GM19023 (cell line): Measurements from ENCODE around the gene ANO1.

Experiments used
- ATAC-seq: cut with Tn5 transposase; IDR thresholded peaks from one replicate; pipeline ENCODE4 v1.9.1; 2021; ENCODE audit warnings: mild to moderate bottlenecking, moderate library complexity; ENCODE audit not compliant: unreplicated experiment

Gene ANO1

DNA sequence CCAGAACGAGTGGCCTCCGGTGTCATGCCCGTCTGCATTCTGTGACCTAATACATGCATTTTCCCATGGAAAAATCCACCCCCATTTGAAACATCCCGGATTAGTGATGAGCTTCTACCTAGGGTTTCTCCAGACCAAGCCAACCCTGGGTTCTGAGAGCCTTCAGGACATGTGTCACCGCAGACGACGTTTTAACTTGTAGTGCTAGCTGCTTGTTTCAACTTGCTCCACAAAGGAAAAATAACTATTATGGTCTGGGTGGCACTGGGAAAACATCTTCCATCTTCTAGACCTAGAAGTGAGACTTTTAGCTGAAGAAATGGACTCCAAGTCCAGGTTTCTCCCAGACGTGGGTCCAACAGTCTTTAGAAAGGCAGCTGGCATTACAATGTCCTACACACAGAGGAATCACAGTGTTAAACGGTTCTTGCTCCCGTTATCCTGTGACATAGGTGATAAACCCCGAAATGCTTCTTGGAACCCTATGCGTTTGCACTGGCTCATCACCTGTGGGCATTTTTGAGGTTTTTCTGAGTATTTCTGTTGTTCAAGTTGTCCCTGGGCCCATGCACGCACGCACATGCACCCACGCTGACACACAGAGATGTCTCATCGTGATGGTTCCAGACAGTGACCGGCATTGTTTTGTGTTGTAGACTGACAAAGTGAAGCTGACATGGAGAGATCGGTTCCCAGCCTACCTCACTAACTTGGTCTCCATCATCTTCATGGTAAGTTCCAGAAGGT is 78.3 kb downstream of the ANO1 start:
- ATAC-seq, result no peak

DNA sequence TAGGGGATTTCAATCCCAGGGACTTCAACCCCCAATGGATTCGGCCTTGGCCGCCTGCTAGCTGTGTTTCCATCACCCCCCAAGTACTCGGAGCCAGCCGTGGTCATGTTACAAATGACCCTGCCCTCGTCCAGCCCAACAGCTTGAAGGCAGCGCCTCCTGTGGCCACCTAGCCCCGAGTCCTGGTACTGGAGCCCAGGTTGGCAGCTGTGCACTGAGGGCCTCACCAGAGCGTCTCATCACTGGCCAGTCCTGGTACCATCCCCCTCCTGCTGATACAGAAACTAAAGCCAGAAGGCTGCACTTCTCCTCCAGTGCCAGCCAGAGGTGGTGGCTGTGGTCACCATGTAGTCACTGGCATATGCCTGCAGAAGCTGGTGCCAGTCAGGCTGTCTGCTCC is 80.1 kb downstream of the ANO1 start:
- no peak for ATAC-seq

DNA sequence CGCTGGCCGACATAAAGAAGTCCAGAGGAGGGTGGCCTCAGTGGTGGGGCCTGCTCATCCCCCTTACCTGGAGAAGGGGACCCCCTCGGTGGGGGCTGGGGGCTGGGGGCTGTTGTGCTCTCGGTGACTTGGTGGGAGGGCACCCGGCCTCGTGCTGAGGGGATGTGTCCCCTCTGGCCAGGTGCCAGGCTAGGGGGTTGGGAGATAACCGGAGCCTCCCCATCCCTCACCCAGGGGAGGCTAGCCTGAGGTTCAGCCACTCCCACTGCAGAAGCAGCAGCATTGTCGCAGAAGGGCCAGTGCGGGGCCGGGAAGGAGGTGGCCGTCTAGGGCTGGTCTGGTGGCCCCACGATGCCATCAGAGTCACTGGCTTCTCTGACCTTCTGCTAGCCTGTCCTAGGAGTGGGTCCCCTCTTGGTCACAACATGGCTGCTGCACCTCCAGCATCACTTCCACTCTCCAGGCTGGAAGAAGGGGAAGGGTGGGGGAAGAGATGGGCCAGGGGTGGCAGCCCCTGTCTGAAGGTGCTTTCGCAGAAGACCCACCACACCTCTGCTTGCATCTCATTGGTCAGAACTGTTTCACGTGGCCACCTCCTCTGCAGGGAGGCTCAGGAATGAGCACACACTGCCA is 80.8 kb downstream of the ANO1 start:
- ATAC-seq, result no peak

DNA sequence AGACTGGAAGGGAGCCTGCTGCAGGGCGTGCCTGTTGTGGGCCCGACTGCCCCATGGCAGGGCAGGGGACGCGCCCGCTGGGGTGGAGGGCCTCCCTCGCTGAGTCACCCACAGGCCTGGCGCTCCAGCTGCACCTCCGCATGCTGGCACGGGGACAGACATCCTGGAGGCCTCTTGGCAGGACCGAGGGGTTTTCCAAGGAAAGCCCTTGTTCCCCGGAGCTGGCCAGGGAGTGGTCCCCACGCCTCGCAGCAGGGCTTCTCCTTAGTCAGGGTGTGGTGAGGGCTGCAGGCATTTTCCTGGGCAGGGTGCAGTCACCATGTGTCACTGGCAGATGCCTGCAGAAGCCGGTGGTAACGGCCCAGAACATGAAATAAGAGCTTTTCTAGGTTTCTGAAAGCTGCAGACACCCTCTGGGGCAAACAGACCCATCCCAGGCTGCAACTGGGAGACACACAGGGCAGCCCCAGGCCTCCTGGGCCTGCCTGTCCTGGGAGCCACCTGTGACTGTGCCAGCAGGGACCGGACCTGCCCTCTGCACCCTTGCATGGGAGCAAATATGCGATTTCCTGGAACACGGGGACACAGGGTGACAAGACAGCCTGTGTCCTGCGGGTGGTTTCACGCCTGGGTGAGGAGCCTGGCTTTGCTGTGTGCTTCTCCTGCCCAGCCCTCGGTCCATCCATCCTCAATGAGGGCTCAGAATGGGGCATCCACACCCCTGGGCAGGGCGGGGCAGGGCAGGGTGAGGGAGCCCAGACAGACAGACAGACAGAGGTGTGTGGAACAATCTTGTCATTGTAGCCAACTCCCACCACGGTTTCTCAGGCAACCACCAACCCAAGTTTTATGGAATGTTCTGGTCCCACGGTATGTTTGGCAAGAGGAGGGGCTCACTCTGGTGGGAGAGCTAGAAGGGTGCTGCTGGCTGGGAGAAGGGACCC is 81.8 kb downstream of the ANO1 start:
- no peak for ATAC-seq

DNA sequence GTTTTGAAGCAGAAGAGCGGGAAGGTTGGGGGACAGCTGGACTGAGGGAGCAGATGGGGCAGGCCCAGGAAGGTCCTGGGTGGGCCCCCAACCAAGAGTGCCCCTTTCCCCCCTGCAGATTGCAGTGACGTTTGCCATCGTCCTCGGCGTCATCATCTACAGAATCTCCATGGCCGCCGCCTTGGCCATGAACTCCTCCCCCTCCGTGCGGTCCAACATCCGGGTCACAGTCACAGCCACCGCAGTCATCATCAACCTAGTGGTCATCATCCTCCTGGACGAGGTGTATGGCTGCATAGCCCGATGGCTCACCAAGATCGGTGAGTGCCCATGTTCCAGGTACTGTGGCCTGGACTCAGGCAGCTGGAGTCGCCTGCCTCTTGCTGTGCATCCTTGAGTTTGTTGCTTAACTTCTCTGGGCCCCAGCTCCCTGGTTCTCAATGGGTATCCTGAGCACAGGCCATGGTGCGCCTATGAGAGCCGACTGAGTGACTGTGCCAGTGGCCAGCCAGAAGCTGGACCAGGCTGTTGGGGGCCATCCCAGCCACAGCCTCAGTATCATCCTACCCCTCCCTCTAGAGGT is 83.0 kb downstream of the ANO1 start:
- no peak for ATAC-seq

DNA sequence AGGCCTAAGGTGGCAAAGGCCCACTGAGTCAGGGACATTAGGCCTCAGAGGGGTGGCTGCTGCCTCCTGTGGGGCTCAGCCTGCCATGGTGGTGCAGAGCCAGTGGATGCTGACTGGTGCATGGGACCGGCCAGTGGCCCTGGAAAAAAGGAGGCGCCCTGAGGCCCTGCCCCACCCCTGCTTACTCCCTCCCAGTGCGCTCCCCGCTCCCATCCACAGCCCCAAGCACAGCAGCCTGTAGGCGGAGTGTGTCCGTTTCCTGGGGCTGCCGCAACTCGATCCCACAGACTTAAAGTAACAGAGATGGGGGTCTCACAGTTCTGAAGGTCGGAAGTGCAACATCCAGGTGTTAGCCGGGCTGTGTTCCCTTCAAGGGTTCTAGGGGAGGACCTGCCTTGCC is 86.6 kb downstream of the ANO1 start:
- ATAC-seq, result no peak

DNA sequence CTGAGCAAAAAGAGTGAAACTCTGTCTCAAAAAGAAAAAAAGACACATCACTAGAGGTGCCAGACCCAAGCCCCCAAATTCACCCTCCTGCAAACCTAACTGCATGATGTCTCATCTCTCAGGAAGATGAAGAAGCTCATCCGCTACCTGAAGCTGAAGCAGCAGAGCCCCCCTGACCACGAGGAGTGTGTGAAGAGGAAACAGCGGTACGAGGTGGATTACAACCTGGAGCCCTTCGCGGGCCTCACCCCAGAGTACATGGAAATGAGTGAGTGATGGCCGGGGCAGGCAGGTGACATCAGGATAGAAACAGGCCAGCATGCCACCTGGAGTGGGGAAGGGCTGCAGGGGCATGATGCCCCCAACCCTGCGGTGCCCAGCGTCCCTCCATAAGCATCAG is 89.0 kb downstream of the ANO1 start:
- ATAC-seq, result no peak

DNA sequence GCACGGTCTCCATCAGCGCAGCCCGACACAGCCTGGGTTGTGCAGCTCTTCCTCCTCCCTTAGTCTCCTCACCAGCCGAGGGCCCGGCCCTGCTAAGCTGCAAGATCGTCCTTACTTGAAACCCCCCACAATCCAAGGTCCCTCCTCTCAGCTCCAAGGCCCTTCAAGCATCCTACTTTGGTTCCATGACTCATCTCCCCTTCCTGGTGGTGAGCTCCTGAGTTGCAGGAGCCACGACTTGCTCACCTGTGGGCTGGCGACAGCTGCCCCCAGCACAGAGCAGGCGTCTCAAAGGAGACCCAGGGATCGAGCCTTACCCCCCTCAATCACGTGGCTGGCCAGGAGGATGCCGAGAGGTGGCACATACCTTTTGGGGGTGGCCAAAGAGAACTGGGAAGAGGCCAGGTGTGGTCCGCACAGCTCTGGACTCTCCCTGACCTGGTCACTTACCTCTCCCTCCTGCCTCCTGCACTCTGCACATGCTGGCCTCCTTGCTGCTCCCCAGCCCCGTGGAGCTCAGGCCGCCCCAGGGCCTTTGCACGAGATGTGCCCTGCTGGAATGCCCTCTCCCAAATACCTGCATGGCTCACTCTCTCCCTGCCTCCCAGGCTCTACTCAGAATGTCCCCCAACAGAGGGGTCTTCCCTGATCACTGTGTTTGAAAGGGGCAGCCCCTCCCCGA is 89.7 kb downstream of the ANO1 start:
- no peak for ATAC-seq

DNA sequence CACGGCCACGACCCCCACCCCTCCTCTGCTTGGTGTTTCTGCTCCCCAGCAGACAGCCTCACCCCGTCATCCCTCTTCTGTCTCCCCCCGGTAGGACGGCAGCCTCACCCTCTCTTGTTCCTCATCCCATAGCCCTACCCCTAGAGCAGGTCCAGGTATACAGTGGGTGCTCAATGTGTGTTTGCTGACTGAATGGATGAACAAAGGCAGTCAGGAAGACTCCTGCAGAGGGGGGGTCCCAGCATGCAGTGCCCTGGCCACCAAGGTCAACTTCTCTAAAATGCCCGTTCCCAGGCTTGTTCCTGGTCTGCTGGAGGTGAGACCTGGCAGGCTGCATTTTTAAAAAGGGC is 90.3 kb downstream of the ANO1 start:
- no peak for ATAC-seq

DNA sequence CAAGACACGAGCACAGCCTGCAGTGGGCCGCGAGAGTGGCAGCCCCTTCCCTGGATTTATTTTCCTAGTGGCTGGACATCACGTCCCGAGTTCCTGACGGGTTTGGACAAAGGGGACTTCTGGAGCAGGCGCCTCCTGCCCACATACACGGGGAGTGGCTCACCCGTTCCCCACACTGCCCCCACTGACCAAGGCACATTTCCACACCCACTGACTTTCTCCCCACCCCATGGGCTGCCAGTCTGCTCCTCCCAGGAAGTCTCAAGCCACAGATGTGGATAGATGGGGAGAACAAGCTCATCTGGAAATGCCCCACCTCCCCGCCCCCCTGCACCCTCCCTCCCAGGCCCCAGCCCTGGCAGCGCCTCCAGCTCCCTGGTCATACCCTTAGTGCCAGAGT is 91.0 kb downstream of the ANO1 start:
- no peak for ATAC-seq

DNA sequence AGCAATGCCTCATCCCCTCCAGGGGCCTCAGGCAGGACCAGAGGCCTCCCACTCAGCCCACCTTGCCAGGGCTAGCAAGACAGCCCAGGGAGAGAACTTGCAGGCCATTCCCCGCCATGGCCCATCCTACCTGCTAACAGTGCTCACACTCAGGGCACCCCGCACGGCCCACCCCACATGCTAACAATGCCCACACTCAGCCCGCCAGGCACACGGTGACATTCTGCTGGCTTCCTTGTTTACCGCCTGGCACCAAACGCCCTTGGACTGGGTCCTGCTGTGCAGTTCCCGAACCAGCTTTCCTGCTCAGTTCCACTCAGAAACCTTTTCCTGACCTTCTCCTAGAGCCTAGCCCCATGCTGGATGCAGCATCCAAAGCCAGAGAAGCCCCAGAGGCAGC is 91.5 kb downstream of the ANO1 start:
- ATAC-seq, result no peak

DNA sequence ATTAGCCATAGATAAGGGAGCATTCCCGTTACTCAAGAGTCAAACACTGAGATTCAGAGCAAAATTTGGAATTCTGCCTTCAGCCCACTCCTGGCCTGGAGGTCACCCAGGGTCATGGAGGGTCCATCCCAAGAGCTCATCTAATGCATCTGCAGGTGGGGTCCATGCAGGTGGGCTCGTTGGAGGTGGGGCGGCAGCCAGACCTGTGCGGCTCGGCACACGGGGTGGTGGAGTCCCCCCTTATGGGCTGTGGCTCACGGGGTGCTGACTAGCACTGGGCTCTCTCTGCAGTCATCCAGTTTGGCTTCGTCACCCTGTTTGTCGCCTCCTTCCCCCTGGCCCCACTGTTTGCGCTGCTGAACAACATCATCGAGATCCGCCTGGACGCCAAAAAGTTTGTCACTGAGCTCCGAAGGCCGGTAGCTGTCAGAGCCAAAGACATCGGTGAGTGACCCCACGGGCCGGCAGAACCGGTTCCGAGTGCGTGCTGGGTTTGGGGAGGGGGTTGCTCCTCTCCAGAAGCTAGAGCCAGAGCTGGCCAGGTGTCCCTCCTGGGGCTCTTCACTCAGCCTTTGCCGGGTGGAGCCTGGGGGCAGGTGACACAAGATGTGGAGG is 92.6 kb downstream of the ANO1 start:
- no peak for ATAC-seq

DNA sequence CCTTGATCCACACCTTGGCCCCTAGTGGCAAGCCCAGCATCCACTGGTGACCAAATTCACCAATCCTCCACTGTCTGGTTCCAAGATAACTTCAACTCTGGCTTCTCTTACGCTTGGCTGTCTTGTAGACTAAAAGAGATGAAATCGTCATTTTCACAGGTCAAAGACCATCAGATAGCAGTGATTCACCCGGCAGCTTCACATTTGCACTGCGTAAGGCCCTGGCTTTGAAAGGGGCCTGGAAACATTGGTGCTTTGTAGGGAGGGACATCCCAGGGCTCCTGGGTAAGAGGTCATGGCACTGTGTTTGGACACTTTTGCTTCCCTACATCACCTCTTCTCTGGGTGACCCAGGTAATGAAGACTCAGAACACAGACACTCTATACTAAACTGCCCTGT is 94.9 kb downstream of the ANO1 start:
- ATAC-seq, result no peak

DNA sequence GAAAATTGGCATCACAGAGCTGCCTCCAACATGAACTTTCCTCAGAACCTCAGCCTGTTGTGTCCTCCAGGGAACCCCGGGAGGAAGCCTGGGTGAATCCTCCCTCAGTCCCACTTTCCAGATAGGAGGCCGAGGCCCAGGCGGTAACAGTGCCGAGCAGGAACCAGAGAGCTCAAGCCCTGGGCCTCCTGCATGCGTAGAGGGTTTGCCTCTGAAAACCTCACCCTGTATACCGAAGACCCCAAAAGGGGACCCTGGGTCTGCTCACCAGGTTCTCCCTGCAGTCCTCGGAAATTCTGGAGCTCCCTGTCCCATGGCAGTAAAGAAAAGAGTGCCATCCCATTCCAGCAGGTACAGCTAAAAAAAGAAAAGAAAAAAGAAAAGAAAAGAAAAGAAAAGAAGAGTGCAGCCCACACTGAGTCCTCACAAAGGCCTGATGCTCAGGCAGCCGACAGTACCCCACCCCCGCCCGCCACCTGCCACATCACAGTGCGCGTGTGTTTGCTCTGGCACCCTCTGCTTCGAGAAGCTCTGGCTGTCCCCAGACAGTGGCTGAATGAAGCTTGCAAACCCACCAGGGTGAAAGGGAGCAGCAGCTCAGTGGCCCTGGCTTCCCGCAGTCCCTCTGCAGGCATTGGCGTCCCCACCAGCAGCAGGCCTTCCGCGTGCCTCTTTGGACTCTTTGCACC is 96.6 kb downstream of the ANO1 start:
- ATAC-seq, result no peak

DNA sequence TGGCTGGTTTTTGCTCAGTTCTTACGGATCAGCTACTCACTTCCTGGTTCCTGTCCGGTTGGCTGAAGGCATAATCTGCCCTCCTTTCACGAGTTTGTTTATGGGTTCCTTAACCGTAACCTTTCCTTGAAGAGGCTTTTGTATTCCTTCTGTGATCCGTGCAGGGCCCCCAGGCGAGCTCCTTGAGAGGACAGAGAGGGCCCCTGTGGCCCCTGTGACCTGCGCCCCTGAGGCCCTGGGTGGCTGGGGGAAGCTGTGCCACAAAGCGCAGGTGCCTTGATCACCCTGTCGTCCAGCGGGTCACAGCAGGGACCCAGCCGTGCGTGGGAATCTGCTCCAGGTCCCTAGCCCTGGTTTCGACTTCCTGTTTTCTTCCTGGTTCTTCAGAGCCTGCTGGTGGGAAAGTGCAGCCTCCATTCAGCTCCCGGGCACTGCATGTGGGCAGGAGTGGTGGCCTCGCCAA is 97.2 kb downstream of the ANO1 start:
- ATAC-seq, result no peak

DNA sequence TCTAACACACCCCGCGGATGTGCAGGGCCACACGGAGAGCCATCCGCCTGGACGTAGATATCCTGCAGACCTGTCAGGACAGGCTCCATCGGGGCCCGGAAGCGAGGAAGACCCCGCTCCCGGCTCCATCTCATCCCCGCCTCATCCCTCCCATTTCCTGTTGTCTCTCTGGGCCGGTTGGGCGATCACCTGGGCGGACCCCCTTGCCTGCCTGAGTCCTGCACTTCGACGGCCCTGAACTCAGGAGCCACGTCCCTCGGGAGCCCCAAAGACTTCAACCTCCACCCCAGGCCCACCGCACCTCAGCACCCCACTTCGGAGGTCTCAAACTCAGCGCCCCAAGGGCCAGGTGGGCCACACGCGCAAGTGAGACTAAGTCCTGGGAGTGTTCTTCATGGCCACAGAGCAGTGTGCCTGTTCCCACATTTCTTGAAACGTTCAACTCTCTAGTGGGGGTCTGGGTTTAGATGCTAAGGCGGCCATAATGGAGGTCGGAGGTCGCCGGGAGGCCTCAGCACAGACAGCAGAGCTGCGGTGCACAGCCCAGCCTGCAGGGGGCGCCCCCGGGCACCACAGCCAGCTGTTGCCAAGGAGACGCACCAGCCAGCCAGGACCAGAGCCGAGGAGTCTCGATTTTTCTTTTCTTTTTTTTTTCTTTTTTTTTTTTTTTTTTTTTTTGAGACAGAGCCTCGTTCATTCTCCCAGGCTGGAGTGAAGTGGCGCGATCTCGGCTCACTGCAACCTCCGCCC is 99.0 kb downstream of the ANO1 start:
- no peak for ATAC-seq

DNA sequence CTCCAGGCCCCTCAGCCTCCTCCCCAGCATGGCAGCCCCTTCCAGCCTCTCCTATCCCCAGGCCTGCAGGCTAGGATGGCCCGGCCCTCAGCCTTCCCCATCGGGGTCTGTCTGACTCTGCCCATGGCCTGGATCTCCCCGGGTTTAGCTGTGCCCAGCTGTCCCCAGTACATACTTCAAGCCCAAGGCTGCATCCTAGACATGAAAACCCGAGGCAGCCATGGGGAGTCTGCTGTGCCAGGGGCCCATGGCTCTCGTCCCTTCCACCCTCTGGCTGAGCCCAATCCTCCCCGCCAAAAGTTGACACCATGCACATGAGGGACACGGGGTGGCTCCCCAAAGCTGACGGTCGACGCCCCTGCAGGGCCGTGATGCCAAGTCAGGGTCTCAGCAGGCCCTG is 102.8 kb downstream of the ANO1 start:
- no peak for ATAC-seq

DNA sequence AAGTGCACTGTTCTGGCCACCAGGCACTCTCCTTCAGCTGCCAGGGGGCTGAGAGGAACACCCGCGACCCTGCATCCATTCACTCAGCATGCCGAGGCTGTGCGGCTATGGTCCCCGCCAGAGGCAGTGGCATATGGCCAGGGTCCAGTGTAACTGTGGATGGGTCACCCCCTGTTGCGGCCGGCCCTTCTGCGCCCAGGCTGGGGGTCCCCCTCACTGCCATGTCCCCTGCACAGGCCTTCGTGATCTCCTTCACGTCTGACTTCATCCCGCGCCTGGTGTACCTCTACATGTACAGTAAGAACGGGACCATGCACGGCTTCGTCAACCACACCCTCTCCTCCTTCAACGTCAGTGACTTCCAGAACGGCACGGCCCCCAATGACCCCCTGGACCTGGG is 104.1 kb downstream of the ANO1 start:
- no peak for ATAC-seq

DNA sequence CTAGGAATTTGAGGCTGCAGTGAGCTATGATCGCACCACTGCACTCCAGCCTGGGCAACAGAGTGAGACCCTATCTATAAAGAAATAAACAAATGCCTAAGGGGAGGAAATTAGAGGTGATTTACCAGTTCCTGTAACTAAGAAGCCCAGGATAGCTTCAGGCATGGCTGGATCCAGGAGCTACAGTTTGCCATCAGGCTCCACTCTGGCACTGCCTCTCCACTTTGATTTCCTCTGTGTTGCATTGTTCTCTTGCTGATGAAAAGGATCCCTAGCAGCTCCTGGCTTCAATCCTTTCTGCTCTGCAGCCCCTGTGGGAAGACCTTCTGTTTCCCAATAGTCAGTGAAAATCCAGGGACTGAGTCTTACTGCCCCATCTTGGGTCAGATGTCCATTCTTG is 104.9 kb downstream of the ANO1 start:
- no peak for ATAC-seq
